Inflammatory macrophage treated with lipopolysaccharide for 1 hour (primary cell): Measurements from ENCODE around the gene STMN3.

ENCODE experiments used
- DNase-seq, 2 donors: peaks; one replicate each; pipeline ENCODE4 v3.0.0-alpha.2; 2020 to 2022

The STMN3 gene

GRCh38 chr20:63653041-63653973 is at the start of gene STMN3:
Gene STMN3, minus strand, starts transcription at chr20:63653424. Its CDS starts 79 bp downstream, at chr20:63653345.
- DNase-seq: peak; percentile 59 to 76

- no peak for DNase-seq
Measured at GRCh38 chr20:63702036-63702665, 48.9 kb upstream of the STMN3 start.

GRCh38 chr20:63701329-63702035 is 48.3 kb upstream of the STMN3 start:
- no peak for DNase-seq

GRCh38 chr20:63701051-63701328 is 47.8 kb upstream of the STMN3 start:
- no peak for DNase-seq

GRCh38 chr20:63700199-63701050 is 47.2 kb upstream of the STMN3 start:
- DNase-seq: no peak

GRCh38 chr20:63699466-63700198 is 46.4 kb upstream of the STMN3 start:
- no peak for DNase-seq

GRCh38 chr20:63698739-63699465 is 45.7 kb upstream of the STMN3 start:
- DNase-seq: peak; percentile 18 to 42

- DNase-seq: no peak
Measured at GRCh38 chr20:63697868-63698545, 44.8 kb upstream of the STMN3 start.

- no peak for DNase-seq
Measured at GRCh38 chr20:63697357-63697867, 44.2 kb upstream of the STMN3 start.

GRCh38 chr20:63696628-63697356 is 43.6 kb upstream of the STMN3 start, which contains the start of gene TNFRSF6B:
Gene TNFRSF6B, plus strand, starts transcription at chr20:63696652. Its CDS starts 116 bp downstream, at chr20:63696768.
- DNase-seq: no peak

GRCh38 chr20:63696306-63696627 is 43.0 kb upstream of the STMN3 start:
- peak in 1 of 2 donors; percentile 16 for DNase-seq

- no peak for DNase-seq
Measured at GRCh38 chr20:63695424-63696305, 42.4 kb upstream of the STMN3 start.

- no peak for DNase-seq
Measured at GRCh38 chr20:63694584-63695423, 41.6 kb upstream of the STMN3 start.

GRCh38 chr20:63693733-63694583 is 40.7 kb upstream of the STMN3 start:
- DNase-seq: no peak

- DNase-seq: no peak
Measured at GRCh38 chr20:63693083-63693732, 40.0 kb upstream of the STMN3 start.

GRCh38 chr20:63692436-63693082 is 39.3 kb upstream of the STMN3 start:
- DNase-seq: no peak
